ENCODE data around the gene FTH1. TPM values are rescaled to one million over a fixed set of nuclear protein-coding genes. Genes with fewer than 3 reads are reported as not detected.

FTH1 gene
- total and polyA plus RNA-seq, 2 of the 13 experiments (the other 11 are each of a cell fraction or from before 2014, with no cell fraction given) = 607 to 760 TPM

- no peak for TF ChIP-seq GRHL1 (CRISPR knock-in tag; conservative IDR thresholded peaks at IDR 0.05)
- no peak for TF ChIP-seq ZNF607 (CRISPR knock-in tag; IDR thresholded peaks at IDR 0.05; ENCODE audit: borderline replicate concordance)
- TF ChIP-seq ELF3 (CRISPR knock-in tag; IDR thresholded peaks at IDR 0.05) = peak; percentile 39; the same call in 1 of the 2 replicates
- no peak for TF ChIP-seq TCF7 (IDR thresholded peaks at IDR 0.05; ENCODE audit: low read depth)
- TF ChIP-seq KLF9 (CRISPR knock-in tag; IDR thresholded peaks at IDR 0.05; ENCODE audit: low read depth) = no peak
- peak; percentile 61; the same call in 1 of the 2 replicates for TF ChIP-seq ZNF281 (CRISPR knock-in tag; IDR thresholded peaks at IDR 0.05; ENCODE audit: borderline replicate concordance)
- TF ChIP-seq ZBTB2 (CRISPR knock-in tag; IDR thresholded peaks at IDR 0.05; ENCODE audit: low read depth) = no peak
- peak; percentile 51; the same call in 1 of the 2 replicates for TF ChIP-seq SAP130 (CRISPR knock-in tag; IDR thresholded peaks at IDR 0.05; ENCODE audit: low read depth)
- TF ChIP-seq AGO2 (optimal IDR thresholded peaks at IDR 0.05; ENCODE audit: low read depth, low read length) = no peak
- TF ChIP-seq SMAD1 (CRISPR knock-in tag; IDR thresholded peaks at IDR 0.05; ENCODE audit: borderline replicate concordance, low read depth) = no peak
- TF ChIP-seq NR2F1 (CRISPR knock-in tag; IDR thresholded peaks at IDR 0.05) = no peak
- TF ChIP-seq PATZ1 (CRISPR knock-in tag; IDR thresholded peaks at IDR 0.05) = peak; percentile 42; the same call in 1 of the 2 replicates
- TF ChIP-seq ZNF615 (CRISPR knock-in tag; IDR thresholded peaks at IDR 0.05; ENCODE audit: borderline replicate concordance) = no peak
- peak; percentile 43 for TF ChIP-seq THAP11 (CRISPR knock-in tag; IDR thresholded peaks at IDR 0.05)
- no peak for TF ChIP-seq FOXK2 (IDR thresholded peaks at IDR 0.05)
- no peak for TF ChIP-seq ZFX (CRISPR knock-in tag; IDR thresholded peaks at IDR 0.05; ENCODE audit: low read depth)
- TF ChIP-seq HNF4A (CRISPR knock-in tag; IDR thresholded peaks at IDR 0.05) = no peak
- 0 out of 2 replicates have a peak, but pooled peaks have one; percentile 8 for TF ChIP-seq ZNF691 (CRISPR knock-in tag; IDR thresholded peaks at IDR 0.05; ENCODE audit: borderline replicate concordance, low read depth)
- no peak for TF ChIP-seq YEATS4 (CRISPR knock-in tag; IDR thresholded peaks at IDR 0.05; ENCODE audit: borderline replicate concordance)
- no peak for TF ChIP-seq KLF12 (CRISPR knock-in tag; IDR thresholded peaks at IDR 0.05; ENCODE audit: borderline replicate concordance)
- TF ChIP-seq ADNP (CRISPR knock-in tag; IDR thresholded peaks at IDR 0.05) = no peak
Observed at GRCh38 chr11:61954851-61955421, 12.5 kb downstream of the FTH1 start (continued).

Data from HepG2 (cell line).